Tibial nerve (tissue), 4 donors: ENCODE measurements around the gene AGAP3. TPM values are rescaled to one million over a fixed set of nuclear protein-coding genes. Genes with fewer than 3 reads are reported as not detected.

Experiments used
- DNase-seq, 2 donors: peaks; one replicate each; pipeline ENCODE4 v3.0.0-alpha.2; 2019; ENCODE audit warnings: low spot score in 2 of 2
- H3K27ac ChIP-seq, 4 donors: fragments of 200-600 bp; sonication (generic) in 3 of 4; one replicate each; pipeline ENCODE4 v1.5.1; 2017 to 2019; ENCODE audit warnings: mild to moderate bottlenecking in 1 of 4
- H3K27me3 ChIP-seq, 2 donors: fragments of 200-600 bp; sonication (generic) in 1 of 2; one replicate each; pipeline versions ENCODE4 v1.5.1 to v1.6.0; 2017 to 2019
- H3K36me3 ChIP-seq, 3 donors: fragments of 200-600 bp; sonication (generic); one replicate each; pipeline ENCODE4 v1.5.1; 2018 to 2019
- H3K4me1 ChIP-seq, 4 donors: fragments of 200-600 bp; sonication (generic) in 3 of 4; one replicate each; pipeline ENCODE4 v1.5.1; 2017 to 2019
- H3K4me3 ChIP-seq, 4 donors: fragments of 200-600 bp; sonication (generic) in 3 of 4; one replicate each; pipeline ENCODE4 v1.5.1; 2017 to 2019; ENCODE audit warnings: mild to moderate bottlenecking in 1 of 4, moderate library complexity in 1 of 4
- H3K9me3 ChIP-seq, 4 donors: fragments of 200-600 bp; sonication (generic) in 3 of 4; one replicate each; pipeline ENCODE4 v1.5.1; 2017 to 2019
- EP300 ChIP-seq, 2 donors: sonication (generic); formaldehyde crosslinking; IDR thresholded peaks; one replicate each; pipeline ENCODE4 v1.6.1; 2017; ENCODE audit warnings: antibody characterized with exemption in 2 of 2, mild to moderate bottlenecking in 1 of 2
- POLR2A ChIP-seq, 2 donors: fragments of 450-650 bp; IDR thresholded peaks; one replicate each; pipeline ENCODE4 v1.6.1; 2017; ENCODE audit warnings: antibody characterized with exemption in 2 of 2, mild to moderate bottlenecking in 2 of 2, moderate library complexity in 2 of 2
- whole genome bisulfite sequencing, 2 donors: methylation state at CpG; one replicate each; pipeline ENCODE4 v1.1.5; 2018; 5-methylcytosine and 5-hydroxymethylcytosine counted together
- total RNA-seq, 4 donors: library from RNA; depleted of rRNA; stranded (reverse); fragments of >200 nt; gene quantifications; one replicate each; pipeline ENCODE4 v1.1.0, GENCODE V29; 2016
- TF ChIP-seq, protein P1 (sequence below), 5 experiments: fragments of 200-600 bp in 3 of 5; fragments of 450-650 bp in 2 of 5; sonication (generic) in 3 of 5; IDR thresholded peaks; one replicate each; pipeline ENCODE4 v1.5.1; 2016 to 2019; ENCODE audit warnings: antibody characterized with exemption in 5 of 5, mild to moderate bottlenecking in 3 of 5, moderate library complexity in 2 of 5

Gene AGAP3
- total RNA-seq, 4 donors from 2014 or later, result 40.0 to 114 (median 87.2) TPM

DNA sequence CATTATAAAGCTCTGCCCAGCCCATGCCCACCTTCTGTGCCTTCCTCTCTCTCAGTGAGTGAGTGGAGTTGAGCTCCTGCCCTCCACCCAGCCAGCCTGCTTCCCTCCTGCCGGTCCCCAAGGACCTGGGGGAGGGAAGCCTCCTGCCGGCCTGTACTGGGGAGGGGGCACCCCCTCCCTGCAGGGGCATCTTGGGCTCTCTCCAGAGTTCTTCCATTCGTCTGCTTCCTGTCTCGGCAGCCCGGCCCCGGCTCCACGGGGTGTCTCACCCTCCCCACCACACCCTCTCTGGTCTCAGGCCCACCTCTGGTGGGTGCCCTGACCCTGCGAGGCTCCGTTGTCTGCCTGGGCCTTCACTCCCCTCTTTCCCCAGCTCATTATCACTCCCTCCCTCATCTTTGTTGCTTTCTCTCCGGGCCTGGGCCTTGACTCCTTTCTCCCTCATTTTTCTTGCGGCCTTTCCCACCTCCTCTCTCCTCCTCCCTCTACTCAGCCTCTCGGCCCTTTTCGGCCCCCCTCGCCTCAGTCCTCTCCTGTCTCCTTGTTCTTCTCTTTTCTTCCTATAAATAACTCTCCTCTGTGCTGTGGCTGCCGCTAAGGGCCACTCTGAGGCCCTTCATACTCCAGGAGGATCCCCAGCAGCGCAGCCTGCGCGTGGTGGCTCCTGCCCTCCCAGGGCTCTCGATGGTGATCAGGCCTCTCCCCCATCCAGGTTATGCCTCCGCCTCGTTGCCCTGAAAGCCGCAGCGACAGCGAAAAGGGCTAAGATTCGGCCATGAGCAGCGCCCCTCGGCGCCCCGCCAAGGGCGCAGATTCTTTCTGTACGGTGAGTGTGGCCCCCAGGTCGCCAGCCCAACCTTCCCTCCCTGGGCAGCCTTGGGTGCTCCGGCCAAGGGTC lies 24.8 kb upstream of the AGAP3 start:
- no peak for DNase-seq
- H3K4me3 ChIP-seq, result peak overlapping the region in 2 of 4 donors; percentile 29 to 86
- 45 to 54% methylated on average over 31 to 33 of the region's 33 CpGs for WGBS, 2 donors

DNA sequence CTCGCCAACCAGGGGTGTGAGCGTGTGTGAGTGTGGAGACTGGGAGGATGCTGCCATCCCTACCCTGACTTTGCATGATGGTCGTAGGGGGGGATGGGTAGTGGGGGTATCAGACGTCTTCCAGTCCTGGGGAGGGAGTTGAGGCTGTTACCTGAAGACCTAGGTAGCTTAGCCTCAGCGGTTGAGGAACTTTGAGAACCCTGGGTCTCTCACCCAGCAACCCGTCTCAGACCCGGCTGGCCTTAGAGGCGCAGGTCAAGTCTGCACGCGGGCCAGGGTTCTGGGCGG lies 24.2 kb upstream of the AGAP3 start:
- WGBS, 2 donors, result 55 to 90% methylated on average over 2 to 10 of the region's 11 CpGs
- Histone ChIP-seq H3K4me3 (no peak overlapping the region), H3K27me3 (no peaks in the 10 kb centered on the region), H3K4me1 (peaks cover 0 to 54% (median 37%) of the 10 kb centered on the region in 4 donors), H3K27ac (peak overlapping the region; percentile 93 to 97 (median 96)), H3K36me3 (peaks cover 5 to 33% (median 6%) of the 10 kb centered on the region in 3 donors), H3K9me3 (no peaks in the 10 kb centered on the region)
- TF ChIP-seq, protein P1, sequence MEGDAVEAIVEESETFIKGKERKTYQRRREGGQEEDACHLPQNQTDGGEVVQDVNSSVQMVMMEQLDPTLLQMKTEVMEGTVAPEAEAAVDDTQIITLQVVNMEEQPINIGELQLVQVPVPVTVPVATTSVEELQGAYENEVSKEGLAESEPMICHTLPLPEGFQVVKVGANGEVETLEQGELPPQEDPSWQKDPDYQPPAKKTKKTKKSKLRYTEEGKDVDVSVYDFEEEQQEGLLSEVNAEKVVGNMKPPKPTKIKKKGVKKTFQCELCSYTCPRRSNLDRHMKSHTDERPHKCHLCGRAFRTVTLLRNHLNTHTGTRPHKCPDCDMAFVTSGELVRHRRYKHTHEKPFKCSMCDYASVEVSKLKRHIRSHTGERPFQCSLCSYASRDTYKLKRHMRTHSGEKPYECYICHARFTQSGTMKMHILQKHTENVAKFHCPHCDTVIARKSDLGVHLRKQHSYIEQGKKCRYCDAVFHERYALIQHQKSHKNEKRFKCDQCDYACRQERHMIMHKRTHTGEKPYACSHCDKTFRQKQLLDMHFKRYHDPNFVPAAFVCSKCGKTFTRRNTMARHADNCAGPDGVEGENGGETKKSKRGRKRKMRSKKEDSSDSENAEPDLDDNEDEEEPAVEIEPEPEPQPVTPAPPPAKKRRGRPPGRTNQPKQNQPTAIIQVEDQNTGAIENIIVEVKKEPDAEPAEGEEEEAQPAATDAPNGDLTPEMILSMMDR (IDR thresholded peaks at IDR 0.05), result no peak
- TF ChIP-seq EP300 (IDR thresholded peaks at IDR 0.05), result no peak
- TF ChIP-seq POLR2A (IDR thresholded peaks at IDR 0.05), result no peak
- DNase-seq, result no peak

More for the DNA sequence above, 24.8 kb upstream of the AGAP3 start:
- Histone ChIP-seq H3K4me1 (peaks cover 0 to 60% (median 42%) of the 10 kb centered on the region in 4 donors), H3K27ac (peak overlapping the region; percentile 93 to 97 (median 96)), H3K9me3 (no peaks in the 10 kb centered on the region), H3K27me3 (no peaks in the 10 kb centered on the region), H3K36me3 (peaks cover 5 to 27% (median 6%) of the 10 kb centered on the region in 3 donors)
- TF ChIP-seq, protein P1 (IDR thresholded peaks at IDR 0.05), result no peak
- TF ChIP-seq POLR2A (IDR thresholded peaks at IDR 0.05) (no peak), EP300 (IDR thresholded peaks at IDR 0.05) (no peak)

DNA sequence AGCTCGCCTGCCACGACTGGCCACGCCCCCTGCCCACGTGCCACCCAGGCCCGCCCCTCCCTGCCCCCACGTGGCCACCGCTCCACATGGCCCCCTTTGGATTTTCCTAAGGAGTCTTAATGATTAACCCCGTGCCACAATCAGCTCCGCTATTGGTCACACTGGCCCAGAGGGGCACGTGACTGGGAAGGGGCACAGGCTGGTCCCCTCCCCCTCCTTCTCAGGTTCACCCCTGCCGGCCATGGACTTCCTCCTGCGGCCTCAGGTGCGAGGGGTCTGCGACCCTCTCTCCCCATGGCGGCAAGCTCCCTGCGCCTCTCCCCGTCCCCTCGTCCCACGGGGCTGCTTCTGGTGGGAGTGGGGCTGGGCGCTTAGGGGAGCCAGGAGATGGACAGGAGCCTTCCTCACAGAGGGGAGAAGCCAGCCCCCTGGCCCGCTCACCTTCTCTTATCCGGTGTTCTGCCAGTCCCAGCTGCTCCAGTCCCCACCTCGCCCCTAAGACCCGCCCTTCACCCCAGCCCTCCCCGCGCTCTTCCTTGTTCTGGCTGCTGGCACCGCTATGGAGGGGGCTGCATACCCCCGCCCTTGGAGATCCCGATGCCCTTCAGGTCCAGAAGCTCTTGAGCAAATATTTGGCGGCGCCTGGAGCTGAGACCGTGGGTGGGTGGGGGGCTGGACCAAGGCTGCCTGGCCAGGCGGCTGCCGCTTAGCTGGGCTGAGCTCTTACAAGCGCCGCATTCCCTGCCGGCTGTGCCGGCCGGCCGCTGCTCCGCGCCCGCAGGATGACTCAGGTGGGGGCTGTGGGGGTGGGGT lies 23.7 kb upstream of the AGAP3 start:
- no peaks in the 10 kb centered on the region for H3K9me3 ChIP-seq
- 33% methylated on average over 26 to 39 of the region's 43 CpGs for WGBS, 2 donors
- peak overlapping the region in 2 of 4 donors; percentile 21 to 28 for H3K4me3 ChIP-seq
- peaks cover 5 to 39% (median 6%) of the 10 kb centered on the region in 3 donors for H3K36me3 ChIP-seq
- DNase-seq, result no peak
- H3K27me3 ChIP-seq, result no peaks in the 10 kb centered on the region
- H3K4me1 ChIP-seq, result peaks cover 0 to 48% (median 33%) of the 10 kb centered on the region in 4 donors
- TF ChIP-seq EP300 (IDR thresholded peaks at IDR 0.05) (no peak), POLR2A (IDR thresholded peaks at IDR 0.05) (no peak)
- TF ChIP-seq, protein P1 (IDR thresholded peaks at IDR 0.05), result no peak
- H3K27ac ChIP-seq, result peak overlapping the region; percentile 24 to 95 (median 70)

DNA sequence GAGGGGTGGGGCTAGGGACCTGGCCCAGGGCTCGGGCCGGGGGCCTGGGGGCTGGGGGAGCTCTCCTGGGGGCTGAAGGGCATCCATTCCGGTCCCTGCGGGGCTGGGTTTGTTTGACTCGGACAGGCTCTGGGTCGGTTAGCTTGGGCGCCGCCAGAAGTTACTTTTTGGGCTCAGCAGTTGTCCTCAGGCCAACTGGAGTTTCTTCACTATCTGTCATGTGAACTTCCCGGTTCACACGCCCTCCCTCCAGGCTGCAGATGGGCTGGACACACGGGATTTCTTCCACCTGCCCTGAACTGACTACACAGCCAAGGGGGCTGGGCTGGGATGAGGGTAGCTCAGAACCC lies 23.1 kb upstream of the AGAP3 start:
- peaks cover 0 to 48% (median 33%) of the 10 kb centered on the region in 4 donors for H3K4me1 ChIP-seq
- H3K27me3 ChIP-seq, result no peaks in the 10 kb centered on the region
- peak in 1 of 2 donors; percentile 59 for DNase-seq
- WGBS, 2 donors, result 40 to 71% methylated on average over 7 to 11 of the region's 11 CpGs
- H3K9me3 ChIP-seq, result no peaks in the 10 kb centered on the region
- H3K27ac ChIP-seq, result peak overlapping the region in 3 of 4 donors; percentile 68 to 95 (median 71)
- H3K4me3 ChIP-seq, result peak overlapping the region in 2 of 4 donors; percentile 21 to 28
- TF ChIP-seq EP300 (IDR thresholded peaks at IDR 0.05) (peak in 1 of 2 donors; percentile 15), POLR2A (IDR thresholded peaks at IDR 0.05) (no peak)
- TF ChIP-seq, protein P1 (IDR thresholded peaks at IDR 0.05), result no peak
- H3K36me3 ChIP-seq, result peaks cover 5 to 44% (median 6%) of the 10 kb centered on the region in 3 donors
